Measurements from ENCODE around the gene RUNX2. TPM values are rescaled to one million over a fixed set of nuclear protein-coding genes. Genes with fewer than 3 reads are reported as not detected.

The RUNX2 gene
- total RNA-seq, 2 experiments from 2014 or later, result 8.0 to 9.3 TPM

- POLR2A ChIA-PET, result no interaction called here
- H3K27ac Mint-ChIP-seq, result no peak overlapping the region
- H3K4me3 Mint-ChIP-seq, result no peak overlapping the region
- TF ChIP-seq, protein P1, sequence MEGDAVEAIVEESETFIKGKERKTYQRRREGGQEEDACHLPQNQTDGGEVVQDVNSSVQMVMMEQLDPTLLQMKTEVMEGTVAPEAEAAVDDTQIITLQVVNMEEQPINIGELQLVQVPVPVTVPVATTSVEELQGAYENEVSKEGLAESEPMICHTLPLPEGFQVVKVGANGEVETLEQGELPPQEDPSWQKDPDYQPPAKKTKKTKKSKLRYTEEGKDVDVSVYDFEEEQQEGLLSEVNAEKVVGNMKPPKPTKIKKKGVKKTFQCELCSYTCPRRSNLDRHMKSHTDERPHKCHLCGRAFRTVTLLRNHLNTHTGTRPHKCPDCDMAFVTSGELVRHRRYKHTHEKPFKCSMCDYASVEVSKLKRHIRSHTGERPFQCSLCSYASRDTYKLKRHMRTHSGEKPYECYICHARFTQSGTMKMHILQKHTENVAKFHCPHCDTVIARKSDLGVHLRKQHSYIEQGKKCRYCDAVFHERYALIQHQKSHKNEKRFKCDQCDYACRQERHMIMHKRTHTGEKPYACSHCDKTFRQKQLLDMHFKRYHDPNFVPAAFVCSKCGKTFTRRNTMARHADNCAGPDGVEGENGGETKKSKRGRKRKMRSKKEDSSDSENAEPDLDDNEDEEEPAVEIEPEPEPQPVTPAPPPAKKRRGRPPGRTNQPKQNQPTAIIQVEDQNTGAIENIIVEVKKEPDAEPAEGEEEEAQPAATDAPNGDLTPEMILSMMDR (IDR thresholded peaks at IDR 0.05), result no peak
- DNase-seq (no peak), ATAC-seq (no peak)
- H3K9me3 Mint-ChIP-seq, result no peaks in the 10 kb centered on the region
- CTCF ChIA-PET, result interaction anchor here (1.0 kb wide), 1 partner anchor 11 kb away, joined by 3 read pairs; no protein-coding TSS in a partner anchor
- H3K4me1 Mint-ChIP-seq (ENCODE audit: low read depth), result peaks cover 4% of the 10 kb centered on the region
- no peaks in the 10 kb centered on the region for H3K36me3 Mint-ChIP-seq (ENCODE audit: low read depth)
- peaks cover 2% of the 10 kb centered on the region for H3K27me3 Mint-ChIP-seq
- intact Hi-C loops (cut with micrococcal nuclease), result no loop called here
These were observed 363.9 kb downstream of the RUNX2 start for GRCh38 chr6:45692021-45692420.

- H3K27me3 Mint-ChIP-seq, result peaks cover 2% of the 10 kb centered on the region
- DNase-seq (no peak), ATAC-seq (no peak)
- peaks cover 6% of the 10 kb centered on the region for H3K4me1 Mint-ChIP-seq (ENCODE audit: low read depth)
- intact Hi-C loops (cut with micrococcal nuclease), result no loop called here
- CTCF ChIA-PET, result no interaction called here
- POLR2A ChIA-PET, result interaction anchor here (1.1 kb wide), 1 partner anchor 8 kb away, joined by 3 read pairs; no protein-coding TSS in a partner anchor
- H3K9me3 Mint-ChIP-seq, result no peaks in the 10 kb centered on the region
- no peaks in the 10 kb centered on the region for H3K36me3 Mint-ChIP-seq (ENCODE audit: low read depth)
- no peak overlapping the region for H3K27ac Mint-ChIP-seq
- no peak overlapping the region for H3K4me3 Mint-ChIP-seq
- TF ChIP-seq, protein P1 (IDR thresholded peaks at IDR 0.05), result no peak
These were observed 368.6 kb downstream of the RUNX2 start for GRCh38 chr6:45696738-45697137.

DNA sequence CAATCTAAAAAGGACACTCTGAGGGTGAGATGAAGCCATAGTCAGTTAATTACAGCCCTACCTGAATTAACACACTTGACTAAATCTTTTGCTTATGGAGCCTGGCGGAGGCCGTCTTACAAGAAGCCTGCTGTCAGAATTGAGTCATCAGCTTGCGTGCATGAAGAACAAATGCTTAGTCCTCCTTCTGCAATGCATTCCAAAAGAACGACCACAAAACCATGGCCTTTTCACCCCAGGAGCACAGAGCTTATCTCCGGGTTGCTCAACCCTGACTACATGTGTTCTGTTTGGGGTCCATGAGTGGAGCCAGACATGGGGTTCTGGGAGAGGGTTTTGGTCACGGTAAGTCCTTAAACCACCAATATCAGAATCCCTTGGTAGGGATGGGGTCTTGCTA, 369.5 kb downstream of the RUNX2 start:
- H3K27me3 Mint-ChIP-seq, result peaks cover 2% of the 10 kb centered on the region
- TF ChIP-seq, protein P1 (IDR thresholded peaks at IDR 0.05), result no peak
- intact Hi-C loops (cut with micrococcal nuclease), result no loop called here
- ATAC-seq (no peak), DNase-seq (no peak)
- no peaks in the 10 kb centered on the region for H3K36me3 Mint-ChIP-seq (ENCODE audit: low read depth)
- ChIA-PET CTCF (interaction anchor here (2.1 kb wide), 1 partner anchor 17 kb away, joined by 6 read pairs; no protein-coding TSS in a partner anchor), POLR2A (interaction anchor here (0.6 to 1.5 kb wide), 4 partner anchors 8 to 65 kb away, joined by 3 to 5 read pairs (median 3); no protein-coding TSS in a partner anchor)
- peaks cover 6% of the 10 kb centered on the region for H3K4me1 Mint-ChIP-seq (ENCODE audit: low read depth)
- H3K27ac Mint-ChIP-seq, result no peak overlapping the region
- no peaks in the 10 kb centered on the region for H3K9me3 Mint-ChIP-seq
- H3K4me3 Mint-ChIP-seq, result no peak overlapping the region

- ChIA-PET CTCF (interaction anchor here (1.4 to 2.1 kb wide), 2 partner anchors 16 to 20 kb away, joined by 4 to 6 read pairs; no protein-coding TSS in a partner anchor), POLR2A (interaction anchor here (1.3 to 1.5 kb wide), 2 partner anchors 10 to 20 kb away, joined by 3 to 5 read pairs; no protein-coding TSS in a partner anchor)
- Mint-ChIP-seq H3K9me3 (no peaks in the 10 kb centered on the region), H3K27ac (no peak overlapping the region), H3K4me3 (no peak overlapping the region), H3K4me1 (ENCODE audit: low read depth) (peaks cover 8% of the 10 kb centered on the region), H3K27me3 (peaks cover 2% of the 10 kb centered on the region), H3K36me3 (ENCODE audit: low read depth) (no peaks in the 10 kb centered on the region)
- no peak for ATAC-seq
- TF ChIP-seq, protein P1 (IDR thresholded peaks at IDR 0.05), result no peak
- no peak for DNase-seq
- intact Hi-C loops (cut with micrococcal nuclease), result no loop called here
These were observed 369.9 kb downstream of the RUNX2 start for GRCh38 chr6:45698046-45698445.

DNA sequence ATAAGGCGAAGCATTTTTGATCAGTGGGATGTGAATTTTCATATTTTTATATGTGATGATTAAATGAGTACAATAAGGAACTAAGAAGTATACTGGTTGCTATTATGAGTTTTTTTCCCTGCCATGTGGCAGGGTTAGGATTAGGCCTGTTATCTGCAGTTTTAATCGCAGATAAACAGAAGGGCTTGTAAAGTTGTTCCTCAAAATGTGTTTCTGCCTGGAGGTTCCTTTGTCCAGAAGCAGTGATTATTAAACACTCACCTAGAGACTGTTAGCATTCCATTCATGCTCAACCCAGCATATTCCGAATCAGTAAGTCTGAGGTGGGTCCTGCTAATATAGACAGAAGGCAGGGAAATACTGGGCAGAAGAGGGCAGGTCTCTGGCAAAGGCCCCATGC, 371.5 kb downstream of the RUNX2 start:
- no peak for DNase-seq
- Mint-ChIP-seq H3K9me3 (no peaks in the 10 kb centered on the region), H3K36me3 (ENCODE audit: low read depth) (no peaks in the 10 kb centered on the region), H3K27ac (no peak overlapping the region), H3K27me3 (peaks cover under 1% of the 10 kb centered on the region), H3K4me3 (no peak overlapping the region), H3K4me1 (ENCODE audit: low read depth) (peaks cover 24% of the 10 kb centered on the region)
- CTCF ChIA-PET, result no interaction called here
- TF ChIP-seq, protein P1 (IDR thresholded peaks at IDR 0.05), result no peak
- POLR2A ChIA-PET, result no interaction called here
- intact Hi-C loops (cut with micrococcal nuclease), result no loop called here
- no peak for ATAC-seq
